Skeletal muscle tissue (tissue), 4 donors: ENCODE data around the gene PRSS16. TPM values are rescaled to one million over a fixed set of nuclear protein-coding genes. Genes with fewer than 3 reads are reported as not detected.

Experiments
- H3K27ac ChIP-seq: one replicate; pipeline ENCODE4 v1.7.0; 2013; ENCODE audit warnings: mild to moderate bottlenecking, low read depth, low read length, inconsistent platforms
- H3K27me3 ChIP-seq, 3 donors: one replicate each; pipeline ENCODE4 v1.7.0; 2013; ENCODE audit warnings: low read length in 3 of 3; ENCODE audit not compliant: control insufficient read depth in 3 of 3, insufficient read depth in 3 of 3
- H3K36me3 ChIP-seq, 3 donors: one replicate each; pipeline ENCODE4 v1.7.0; 2013; ENCODE audit warnings: low read length in 3 of 3; ENCODE audit not compliant: control insufficient read depth in 3 of 3, insufficient read depth in 3 of 3
- H3K4me1 ChIP-seq, 3 donors: one replicate each; pipeline ENCODE4 v1.7.0; 2013; ENCODE audit warnings: low read length in 3 of 3, mild to moderate bottlenecking in 3 of 3; ENCODE audit not compliant: control insufficient read depth in 3 of 3, insufficient read depth in 3 of 3
- H3K4me3 ChIP-seq, 3 donors: one replicate each; pipeline ENCODE4 v1.7.0; 2013; ENCODE audit warnings: low read length in 3 of 3
- H3K9ac ChIP-seq, 3 donors: one replicate each; pipeline ENCODE4 v1.7.0; 2013; ENCODE audit warnings: low read length in 3 of 3, mild to moderate bottlenecking in 3 of 3, moderate library complexity in 2 of 3, low read depth in 1 of 3
- H3K9me3 ChIP-seq, 3 donors: one replicate each; pipeline ENCODE4 v1.7.0; 2013; ENCODE audit warnings: low read length in 3 of 3; ENCODE audit not compliant: control insufficient read depth in 3 of 3
- total RNA-seq: library from RNA; depleted of rRNA; stranded (reverse); fragments of >200 nt; gene quantifications from one replicate; pipeline ENCODE4 v1.2.3, GENCODE V29; 2014
- donor health status: Osteomylitis.

PRSS16 gene
- total RNA-seq, 1 donor from 2014 or later, result 1.6 TPM

- Histone ChIP-seq H3K27me3 (peaks cover 23 to 37% (median 26%) of the 10 kb centered on the region in 3 donors), H3K9ac (no peak overlapping the region), H3K9me3 (peaks cover 0 to 2% (median 0%) of the 10 kb centered on the region in 3 donors), H3K4me1 (peaks cover 0 to 3% (median 0%) of the 10 kb centered on the region in 3 donors), H3K27ac (no peak overlapping the region), H3K36me3 (no peaks in the 10 kb centered on the region), H3K4me3 (no peak overlapping the region)
Observed at GRCh38 chr6:27241443-27241842, 6.1 kb upstream of the PRSS16 start.

GRCh38 chr6:27242589-27243265 lies 4.8 kb upstream of the PRSS16 start:
- Histone ChIP-seq H3K4me1 (peaks cover 0 to 3% (median 0%) of the 10 kb centered on the region in 3 donors), H3K27me3 (peaks cover 15 to 37% (median 22%) of the 10 kb centered on the region in 3 donors), H3K9me3 (peaks cover 0 to 2% (median 0%) of the 10 kb centered on the region in 3 donors), H3K27ac (no peak overlapping the region), H3K4me3 (no peak overlapping the region), H3K9ac (no peak overlapping the region), H3K36me3 (no peaks in the 10 kb centered on the region)

- Histone ChIP-seq H3K27me3 (peaks cover 49 to 62% (median 55%) of the 10 kb centered on the region in 3 donors), H3K4me3 (no peak overlapping the region), H3K4me1 (peaks cover 3 to 8% (median 6%) of the 10 kb centered on the region in 3 donors), H3K9ac (no peak overlapping the region), H3K36me3 (no peaks in the 10 kb centered on the region), H3K27ac (no peak overlapping the region), H3K9me3 (peaks cover 0 to 2% (median 0%) of the 10 kb centered on the region in 3 donors)
Observed at GRCh38 chr6:27248783-27249182, 1.3 kb downstream of the PRSS16 start.

GRCh38 chr6:27250277-27251111 lies 3.0 kb downstream of the PRSS16 start:
- peaks cover 3 to 8% (median 6%) of the 10 kb centered on the region in 3 donors for H3K4me1 ChIP-seq
- no peaks in the 10 kb centered on the region for H3K36me3 ChIP-seq
- no peak overlapping the region for H3K9ac ChIP-seq
- H3K27me3 ChIP-seq, result peaks cover 56 to 73% (median 66%) of the 10 kb centered on the region in 3 donors
- peaks cover 0 to 2% (median 0%) of the 10 kb centered on the region in 3 donors for H3K9me3 ChIP-seq
- no peak overlapping the region for H3K27ac ChIP-seq
- H3K4me3 ChIP-seq, result peak overlapping the region; percentile 44 to 67 (median 54)

GRCh38 chr6:27251112-27251605 lies 3.7 kb downstream of the PRSS16 start:
- Histone ChIP-seq H3K4me1 (peaks cover 3 to 8% (median 6%) of the 10 kb centered on the region in 3 donors), H3K27me3 (peaks cover 56 to 70% (median 68%) of the 10 kb centered on the region in 3 donors), H3K9ac (no peak overlapping the region)

GRCh38 chr6:27251606-27252251 lies 4.2 kb downstream of the PRSS16 start:
- Histone ChIP-seq H3K36me3 (no peaks in the 10 kb centered on the region), H3K9me3 (peaks cover 0 to 2% (median 0%) of the 10 kb centered on the region in 3 donors), H3K27ac (no peak overlapping the region), H3K27me3 (peaks cover 57 to 70% (median 69%) of the 10 kb centered on the region in 3 donors), H3K9ac (no peak overlapping the region), H3K4me3 (peak overlapping the region; percentile 29 to 34 (median 32)), H3K4me1 (peaks cover 3 to 8% (median 6%) of the 10 kb centered on the region in 3 donors)

More at GRCh38 chr6:27251112-27251605, 3.7 kb downstream of the PRSS16 start:
- Histone ChIP-seq H3K27ac (no peak overlapping the region), H3K36me3 (no peaks in the 10 kb centered on the region), H3K4me3 (peak overlapping the region; percentile 44 to 67 (median 54)), H3K9me3 (peaks cover 0 to 2% (median 0%) of the 10 kb centered on the region in 3 donors)

- Histone ChIP-seq H3K27ac (no peak overlapping the region), H3K36me3 (no peaks in the 10 kb centered on the region), H3K27me3 (peaks cover 43 to 56% (median 49%) of the 10 kb centered on the region in 3 donors), H3K9ac (no peak overlapping the region), H3K4me3 (no peak overlapping the region), H3K4me1 (peaks cover 3 to 8% (median 6%) of the 10 kb centered on the region in 3 donors), H3K9me3 (peaks cover 0 to 2% (median 0%) of the 10 kb centered on the region in 3 donors)
Observed at GRCh38 chr6:27254566-27254965, 7.1 kb downstream of the PRSS16 start.

GRCh38 chr6:27255866-27256265 lies 8.4 kb downstream of the PRSS16 start:
- H3K9me3 ChIP-seq, result peaks cover 0 to 2% (median 0%) of the 10 kb centered on the region in 3 donors
- H3K36me3 ChIP-seq, result no peaks in the 10 kb centered on the region
- H3K27ac ChIP-seq, result no peak overlapping the region
- H3K4me3 ChIP-seq, result no peak overlapping the region
- peaks cover 3 to 6% (median 4%) of the 10 kb centered on the region in 3 donors for H3K4me1 ChIP-seq
- peaks cover 39 to 54% (median 43%) of the 10 kb centered on the region in 3 donors for H3K27me3 ChIP-seq
- H3K9ac ChIP-seq, result no peak overlapping the region

GRCh38 chr6:27260369-27260768 lies 12.9 kb downstream of the PRSS16 start:
- Histone ChIP-seq H3K27ac (no peak overlapping the region), H3K4me1 (no peaks in the 10 kb centered on the region), H3K9me3 (no peaks in the 10 kb centered on the region), H3K4me3 (no peak overlapping the region), H3K9ac (no peak overlapping the region), H3K27me3 (peaks cover 11 to 51% (median 21%) of the 10 kb centered on the region in 3 donors), H3K36me3 (no peaks in the 10 kb centered on the region)
